ENCODE measurements around the gene PTPA.

Gene PTPA

DNA sequence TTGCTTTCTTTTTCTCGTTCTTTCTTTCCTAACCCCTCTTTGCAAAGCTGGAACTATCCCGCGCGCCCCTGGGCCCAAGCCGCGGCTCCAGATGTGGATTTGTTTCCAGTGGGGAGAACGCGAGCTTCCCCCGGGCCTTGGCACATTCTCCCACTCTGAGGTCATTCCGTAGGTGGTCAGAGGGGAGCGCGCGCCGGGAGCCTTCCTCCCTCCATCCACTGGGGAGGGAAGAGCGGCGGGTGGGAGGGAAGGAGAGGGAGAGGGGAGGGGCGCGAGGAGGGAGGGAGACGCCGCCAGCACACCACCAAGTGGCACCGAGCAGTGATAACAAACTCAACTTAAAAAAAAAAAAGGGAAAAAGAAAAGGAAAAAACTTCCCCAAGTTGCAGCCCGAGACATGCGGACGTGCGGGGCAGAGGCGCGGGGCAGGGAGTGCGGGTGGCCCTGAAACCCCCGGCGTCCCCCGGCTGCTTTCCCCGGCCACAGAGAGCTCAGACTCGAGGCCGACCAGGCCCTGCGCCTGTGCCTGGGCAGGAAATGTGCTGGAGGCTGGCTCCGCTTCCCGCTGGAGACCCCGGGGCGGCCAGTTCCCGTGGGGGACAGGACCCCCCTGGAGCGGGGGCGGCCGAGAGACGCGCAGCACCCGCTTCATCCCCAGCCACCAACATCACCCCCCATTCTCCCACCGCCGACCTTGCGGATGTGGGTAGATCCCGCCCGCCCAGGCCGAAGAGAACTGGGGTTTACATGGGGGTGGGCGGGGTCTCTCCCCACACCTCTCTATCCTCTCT is 63.7 kb downstream of the PTPA start (continued):
- peak; percentile 69 for TF ChIP-seq ZNF629 (tag by site-specific recombination; IDR thresholded peaks at IDR 0.05)
- no peak for TF ChIP-seq ZNF280C (tag by site-specific recombination; IDR thresholded peaks at IDR 0.05)
- no peak for TF ChIP-seq ZNF394 (tag by site-specific recombination; IDR thresholded peaks at IDR 0.05; ENCODE audit: borderline replicate concordance)
- peak; percentile 41; the same call in 1 of the 2 replicates for TF ChIP-seq ZXDB (tag by site-specific recombination; IDR thresholded peaks at IDR 0.05)
- no peak for TF ChIP-seq ZNF433 (tag by site-specific recombination; IDR thresholded peaks at IDR 0.05; ENCODE audit: low read depth)
- TF ChIP-seq BCL11B (tag by site-specific recombination; IDR thresholded peaks at IDR 0.05; ENCODE audit: low read depth), result peak; percentile 23; the same call in 1 of the 2 replicates
- peak; percentile 75; the same call in 1 of the 2 replicates for TF ChIP-seq BCL11A (tag by site-specific recombination; IDR thresholded peaks at IDR 0.05; ENCODE audit: low read depth)
- TF ChIP-seq, protein P1, sequence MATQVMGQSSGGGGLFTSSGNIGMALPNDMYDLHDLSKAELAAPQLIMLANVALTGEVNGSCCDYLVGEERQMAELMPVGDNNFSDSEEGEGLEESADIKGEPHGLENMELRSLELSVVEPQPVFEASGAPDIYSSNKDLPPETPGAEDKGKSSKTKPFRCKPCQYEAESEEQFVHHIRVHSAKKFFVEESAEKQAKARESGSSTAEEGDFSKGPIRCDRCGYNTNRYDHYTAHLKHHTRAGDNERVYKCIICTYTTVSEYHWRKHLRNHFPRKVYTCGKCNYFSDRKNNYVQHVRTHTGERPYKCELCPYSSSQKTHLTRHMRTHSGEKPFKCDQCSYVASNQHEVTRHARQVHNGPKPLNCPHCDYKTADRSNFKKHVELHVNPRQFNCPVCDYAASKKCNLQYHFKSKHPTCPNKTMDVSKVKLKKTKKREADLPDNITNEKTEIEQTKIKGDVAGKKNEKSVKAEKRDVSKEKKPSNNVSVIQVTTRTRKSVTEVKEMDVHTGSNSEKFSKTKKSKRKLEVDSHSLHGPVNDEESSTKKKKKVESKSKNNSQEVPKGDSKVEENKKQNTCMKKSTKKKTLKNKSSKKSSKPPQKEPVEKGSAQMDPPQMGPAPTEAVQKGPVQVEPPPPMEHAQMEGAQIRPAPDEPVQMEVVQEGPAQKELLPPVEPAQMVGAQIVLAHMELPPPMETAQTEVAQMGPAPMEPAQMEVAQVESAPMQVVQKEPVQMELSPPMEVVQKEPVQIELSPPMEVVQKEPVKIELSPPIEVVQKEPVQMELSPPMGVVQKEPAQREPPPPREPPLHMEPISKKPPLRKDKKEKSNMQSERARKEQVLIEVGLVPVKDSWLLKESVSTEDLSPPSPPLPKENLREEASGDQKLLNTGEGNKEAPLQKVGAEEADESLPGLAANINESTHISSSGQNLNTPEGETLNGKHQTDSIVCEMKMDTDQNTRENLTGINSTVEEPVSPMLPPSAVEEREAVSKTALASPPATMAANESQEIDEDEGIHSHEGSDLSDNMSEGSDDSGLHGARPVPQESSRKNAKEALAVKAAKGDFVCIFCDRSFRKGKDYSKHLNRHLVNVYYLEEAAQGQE (tag by site-specific recombination; IDR thresholded peaks at IDR 0.05), result no peak
- TF ChIP-seq ZNF335 (tag by site-specific recombination; conservative IDR thresholded peaks at IDR 0.05), result peak; percentile 92
- no peak for TF ChIP-seq ZNF132 (tag by site-specific recombination; IDR thresholded peaks at IDR 0.05; ENCODE audit: borderline replicate concordance)
- TF ChIP-seq ZSCAN18 (tag by site-specific recombination; IDR thresholded peaks at IDR 0.05), result no peak
- TF ChIP-seq ZNF585B (tag by site-specific recombination; IDR thresholded peaks at IDR 0.05), result no peak
- TF ChIP-seq GFI1B (tag by site-specific recombination; IDR thresholded peaks at IDR 0.05), result no peak
- TF ChIP-seq, protein P2, sequence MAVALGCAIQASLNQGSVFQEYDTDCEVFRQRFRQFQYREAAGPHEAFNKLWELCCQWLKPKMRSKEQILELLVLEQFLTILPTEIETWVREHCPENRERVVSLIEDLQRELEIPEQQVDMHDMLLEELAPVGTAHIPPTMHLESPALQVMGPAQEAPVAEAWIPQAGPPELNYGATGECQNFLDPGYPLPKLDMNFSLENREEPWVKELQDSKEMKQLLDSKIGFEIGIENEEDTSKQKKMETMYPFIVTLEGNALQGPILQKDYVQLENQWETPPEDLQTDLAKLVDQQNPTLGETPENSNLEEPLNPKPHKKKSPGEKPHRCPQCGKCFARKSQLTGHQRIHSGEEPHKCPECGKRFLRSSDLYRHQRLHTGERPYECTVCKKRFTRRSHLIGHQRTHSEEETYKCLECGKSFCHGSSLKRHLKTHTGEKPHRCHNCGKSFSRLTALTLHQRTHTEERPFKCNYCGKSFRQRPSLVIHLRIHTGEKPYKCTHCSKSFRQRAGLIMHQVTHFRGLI (tag by site-specific recombination; IDR thresholded peaks at IDR 0.05), result no peak
- TF ChIP-seq ZNF274 (IDR thresholded peaks at IDR 0.05; ENCODE audit: low read length), result no peak
- no peak for TF ChIP-seq ZNF274 (tag by site-specific recombination; IDR thresholded peaks at IDR 0.05; ENCODE audit: borderline replicate concordance)
- TF ChIP-seq, protein P3, sequence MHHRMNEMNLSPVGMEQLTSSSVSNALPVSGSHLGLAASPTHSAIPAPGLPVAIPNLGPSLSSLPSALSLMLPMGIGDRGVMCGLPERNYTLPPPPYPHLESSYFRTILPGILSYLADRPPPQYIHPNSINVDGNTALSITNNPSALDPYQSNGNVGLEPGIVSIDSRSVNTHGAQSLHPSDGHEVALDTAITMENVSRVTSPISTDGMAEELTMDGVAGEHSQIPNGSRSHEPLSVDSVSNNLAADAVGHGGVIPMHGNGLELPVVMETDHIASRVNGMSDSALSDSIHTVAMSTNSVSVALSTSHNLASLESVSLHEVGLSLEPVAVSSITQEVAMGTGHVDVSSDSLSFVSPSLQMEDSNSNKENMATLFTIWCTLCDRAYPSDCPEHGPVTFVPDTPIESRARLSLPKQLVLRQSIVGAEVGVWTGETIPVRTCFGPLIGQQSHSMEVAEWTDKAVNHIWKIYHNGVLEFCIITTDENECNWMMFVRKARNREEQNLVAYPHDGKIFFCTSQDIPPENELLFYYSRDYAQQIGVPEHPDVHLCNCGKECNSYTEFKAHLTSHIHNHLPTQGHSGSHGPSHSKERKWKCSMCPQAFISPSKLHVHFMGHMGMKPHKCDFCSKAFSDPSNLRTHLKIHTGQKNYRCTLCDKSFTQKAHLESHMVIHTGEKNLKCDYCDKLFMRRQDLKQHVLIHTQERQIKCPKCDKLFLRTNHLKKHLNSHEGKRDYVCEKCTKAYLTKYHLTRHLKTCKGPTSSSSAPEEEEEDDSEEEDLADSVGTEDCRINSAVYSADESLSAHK (tag by site-specific recombination; IDR thresholded peaks at IDR 0.05), result peak; percentile 98
- no peak for TF ChIP-seq ZNF146 (tag by site-specific recombination; IDR thresholded peaks at IDR 0.05)
- TF ChIP-seq ZNF350 (tag by site-specific recombination; IDR thresholded peaks at IDR 0.05), result no peak
- TF ChIP-seq ZNF121 (tag by site-specific recombination; IDR thresholded peaks at IDR 0.05), result no peak
- TF ChIP-seq ZNF23 (tag by site-specific recombination; IDR thresholded peaks at IDR 0.05; ENCODE audit: borderline replicate concordance), result no peak
- TF ChIP-seq ZNF112 (tag by site-specific recombination; IDR thresholded peaks at IDR 0.05), result no peak
- no peak for TF ChIP-seq ZNF621 (tag by site-specific recombination; IDR thresholded peaks at IDR 0.05)
- TF ChIP-seq ZNF664 (tag by site-specific recombination; IDR thresholded peaks at IDR 0.05), result no peak
- TF ChIP-seq ZNF658 (tag by site-specific recombination; IDR thresholded peaks at IDR 0.05), result no peak
- no peak for TF ChIP-seq ZNF292 (tag by site-specific recombination; IDR thresholded peaks at IDR 0.05; ENCODE audit: borderline replicate concordance, low read depth)
- no peak for TF ChIP-seq ZNF37A (tag by site-specific recombination; IDR thresholded peaks at IDR 0.05)
- no peak for TF ChIP-seq ZBTB1 (tag by site-specific recombination; IDR thresholded peaks at IDR 0.05)
- TF ChIP-seq ZNF701 (tag by site-specific recombination; IDR thresholded peaks at IDR 0.05), result no peak
- TF ChIP-seq ZNF324 (tag by site-specific recombination; IDR thresholded peaks at IDR 0.05), result 0 out of 2 replicates have a peak, but pooled peaks have one; percentile 21

Data from HEK293 (cell line).